Stimulated activated CD8-positive, alpha-beta memory T cell treated with anti-CD3 and anti-CD28 coated beads, Interleukin-7, amount 100 ng/mL, for 24 hours (primary cell): ENCODE results near the gene TGM5.
"Not testable (repeated sequence)": the region's sequence is repeated elsewhere in the genome, so short reads cannot be mapped to it uniquely, and the experiment has no call there.

Experiments used
- DNase-seq: peaks from one replicate; pipeline ENCODE4 v3.0.0-alpha.2; 2020; ENCODE audit warnings: low read depth

TGM5 gene

GRCh38 chr15:43246261-43246774 is 20.4 kb downstream of the TGM5 start:
- DNase-seq: no peak

- no peak for DNase-seq
Measured at GRCh38 chr15:43244092-43244491, 22.6 kb downstream of the TGM5 start.

GRCh38 chr15:43243020-43243645 is 23.6 kb downstream of the TGM5 start:
- no peak for DNase-seq

- no peak for DNase-seq
Measured at GRCh38 chr15:43242616-43243015, 24.1 kb downstream of the TGM5 start.

GRCh38 chr15:43241100-43241499 is 25.6 kb downstream of the TGM5 start:
- DNase-seq: no peak

GRCh38 chr15:43239732-43240491 is 26.8 kb downstream of the TGM5 start:
- DNase-seq: no peak

GRCh38 chr15:43238671-43239131 is 28.0 kb downstream of the TGM5 start:
- DNase-seq: no peak

- DNase-seq: no peak
Measured at GRCh38 chr15:43237842-43238470, 28.8 kb downstream of the TGM5 start.

GRCh38 chr15:43235536-43235935 is 31.2 kb downstream of the TGM5 start:
- no peak for DNase-seq

GRCh38 chr15:43232289-43232874 is 34.3 kb downstream of the TGM5 start:
- no peak for DNase-seq

GRCh38 chr15:43230640-43231115 is 36.0 kb downstream of the TGM5 start:
- no peak for DNase-seq

GRCh38 chr15:43229977-43230376 is 36.8 kb downstream of the TGM5 start:
- no peak for DNase-seq

- no peak for DNase-seq
Measured at GRCh38 chr15:43226436-43227305, 40.1 kb downstream of the TGM5 start.

GRCh38 chr15:43225950-43226255 is 40.8 kb downstream of the TGM5 start:
- DNase-seq: not testable (repeated sequence)

GRCh38 chr15:43225201-43225949 is 41.4 kb downstream of the TGM5 start:
- no peak for DNase-seq

- DNase-seq: no peak
Measured at GRCh38 chr15:43221422-43221821, 45.3 kb downstream of the TGM5 start.

- no peak for DNase-seq
Measured at GRCh38 chr15:43220991-43221403, 45.7 kb downstream of the TGM5 start, which contains the start of gene EPB42. Gene EPB42 (minus strand): TSS chr15:43221018. CDS start chr15:43220825, 193 bp downstream.

- no peak for DNase-seq
Measured at GRCh38 chr15:43219929-43220928, 46.5 kb downstream of the TGM5 start.

GRCh38 chr15:43218908-43219706 is 47.6 kb downstream of the TGM5 start:
- DNase-seq: no peak
